ENCODE measurements around the gene HIPK3. TPM values are rescaled to one million over a fixed set of nuclear protein-coding genes. Genes with fewer than 3 reads are reported as not detected.

The HIPK3 gene
- total RNA-seq, 1 donor from 2014 or later, result 302 TPM

Other genes starting within 250 kb of the HIPK3 start
- gene DEPDC7, start 241.5 kb upstream of the HIPK3 start, total RNA-seq, result 0.30 TPM
- gene TCP11L1, start 217.8 kb upstream of the HIPK3 start, total RNA-seq, result 9.0 TPM
- 16.0 TPM for gene CSTF3, start 95.9 kb upstream of the HIPK3 start, total RNA-seq
- gene KIAA1549L, start 118.7 kb downstream of the HIPK3 start, total RNA-seq, result 0.38 TPM

Data from cardiac septum (tissue), 1 donor.